ENCODE data around the gene PRDM16. TPM values are rescaled to one million over a fixed set of nuclear protein-coding genes. Genes with fewer than 3 reads are reported as not detected.

Gene PRDM16
- total RNA-seq, 1 donor from 2014 or later = 0.43 TPM

DNA sequence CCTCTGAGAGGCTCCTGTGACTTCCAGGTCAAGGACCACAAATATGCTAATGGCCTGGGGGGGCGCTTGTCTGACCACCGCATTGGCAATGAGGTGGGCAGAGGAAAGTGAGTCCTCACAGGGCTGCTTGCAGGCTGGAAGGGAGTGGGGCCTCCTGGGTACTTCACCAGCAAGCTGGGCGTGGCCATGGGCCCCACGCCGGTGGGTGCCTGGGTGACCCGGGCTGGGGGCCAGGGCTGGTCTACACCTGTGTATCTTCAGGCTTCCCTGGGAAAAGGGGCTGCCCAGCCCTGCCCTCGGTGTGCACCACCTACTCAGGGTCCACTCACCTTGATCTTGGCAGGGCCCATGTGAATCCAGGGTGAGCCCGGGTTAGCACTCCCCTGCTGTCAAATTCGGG, 167.4 kb downstream of the PRDM16 start:
- peaks cover 2% of the 10 kb centered on the region for H3K9me3 Mint-ChIP-seq (ENCODE audit: unreplicated experiment)
- TF ChIP-seq EZH2 (IDR thresholded peaks at IDR 0.05; ENCODE audit: insufficient read depth, low read length) = no peak
- TF ChIP-seq, protein P1, sequence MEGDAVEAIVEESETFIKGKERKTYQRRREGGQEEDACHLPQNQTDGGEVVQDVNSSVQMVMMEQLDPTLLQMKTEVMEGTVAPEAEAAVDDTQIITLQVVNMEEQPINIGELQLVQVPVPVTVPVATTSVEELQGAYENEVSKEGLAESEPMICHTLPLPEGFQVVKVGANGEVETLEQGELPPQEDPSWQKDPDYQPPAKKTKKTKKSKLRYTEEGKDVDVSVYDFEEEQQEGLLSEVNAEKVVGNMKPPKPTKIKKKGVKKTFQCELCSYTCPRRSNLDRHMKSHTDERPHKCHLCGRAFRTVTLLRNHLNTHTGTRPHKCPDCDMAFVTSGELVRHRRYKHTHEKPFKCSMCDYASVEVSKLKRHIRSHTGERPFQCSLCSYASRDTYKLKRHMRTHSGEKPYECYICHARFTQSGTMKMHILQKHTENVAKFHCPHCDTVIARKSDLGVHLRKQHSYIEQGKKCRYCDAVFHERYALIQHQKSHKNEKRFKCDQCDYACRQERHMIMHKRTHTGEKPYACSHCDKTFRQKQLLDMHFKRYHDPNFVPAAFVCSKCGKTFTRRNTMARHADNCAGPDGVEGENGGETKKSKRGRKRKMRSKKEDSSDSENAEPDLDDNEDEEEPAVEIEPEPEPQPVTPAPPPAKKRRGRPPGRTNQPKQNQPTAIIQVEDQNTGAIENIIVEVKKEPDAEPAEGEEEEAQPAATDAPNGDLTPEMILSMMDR (IDR thresholded peaks at IDR 0.05; ENCODE audit: insufficient read depth, low read depth, low read length) = no peak
- Histone ChIP-seq H3K27ac (ENCODE audit: low read depth, low read length) (no peak overlapping the region), H3K27me3 (ENCODE audit: insufficient read depth, low read length) (no peaks in the 10 kb centered on the region), H3K9ac (ENCODE audit: low read length) (no peak overlapping the region), H4K20me1 (ENCODE audit: insufficient read depth, low read length) (no peaks in the 10 kb centered on the region), H2AFZ (ENCODE audit: low read depth, low read length) (no peak overlapping the region), H3K4me3 (ENCODE audit: insufficient read depth, low read depth, low read length) (no peak overlapping the region), H3K79me2 (ENCODE audit: insufficient read depth, low read length) (no peaks in the 10 kb centered on the region), H3K36me3 (ENCODE audit: insufficient read depth, low read length) (no peaks in the 10 kb centered on the region), H3K4me1 (ENCODE audit: insufficient read depth, low read length) (no peaks in the 10 kb centered on the region), H3K4me2 (ENCODE audit: low read length) (no peak overlapping the region), H3K9me3 (ENCODE audit: insufficient read depth, low read depth, low read length) (no peaks in the 10 kb centered on the region)
- H3K4me3 Mint-ChIP-seq (ENCODE audit: unreplicated experiment) = no peak overlapping the region
- no peak overlapping the region for H3K27ac Mint-ChIP-seq (ENCODE audit: unreplicated experiment)
- peaks cover 32% of the 10 kb centered on the region for H3K27me3 Mint-ChIP-seq (ENCODE audit: low read depth, unreplicated experiment)
- DNase-seq (ENCODE audit: low read depth) = no peak
- no peak for FAIRE-seq
- no peaks in the 10 kb centered on the region for H3K36me3 Mint-ChIP-seq (ENCODE audit: low read depth, unreplicated experiment)
- no peaks in the 10 kb centered on the region for H3K4me1 Mint-ChIP-seq (ENCODE audit: low read depth, unreplicated experiment)

DNA sequence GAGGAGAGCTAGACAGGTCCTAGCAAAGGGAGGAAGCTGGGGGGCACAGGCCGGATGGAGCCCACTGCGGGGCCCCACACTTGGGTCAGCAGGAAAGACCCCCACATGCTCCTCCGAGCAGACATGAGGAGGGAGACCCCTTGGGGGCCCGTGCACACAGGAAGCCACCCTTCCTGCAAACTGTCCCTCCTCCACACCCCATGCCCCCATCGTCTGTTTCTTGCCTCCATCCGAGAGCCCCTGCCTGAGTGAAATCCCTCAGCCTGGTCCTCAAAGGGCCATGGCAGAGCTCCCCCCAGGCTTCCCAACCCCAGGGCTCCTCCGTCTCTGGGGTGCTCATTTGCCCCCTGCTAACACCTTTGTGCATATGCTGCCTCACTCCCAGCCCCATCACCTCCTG, 168.0 kb downstream of the PRDM16 start:
- H3K9ac ChIP-seq (ENCODE audit: low read length) = no peak overlapping the region
- no peak for FAIRE-seq

DNA sequence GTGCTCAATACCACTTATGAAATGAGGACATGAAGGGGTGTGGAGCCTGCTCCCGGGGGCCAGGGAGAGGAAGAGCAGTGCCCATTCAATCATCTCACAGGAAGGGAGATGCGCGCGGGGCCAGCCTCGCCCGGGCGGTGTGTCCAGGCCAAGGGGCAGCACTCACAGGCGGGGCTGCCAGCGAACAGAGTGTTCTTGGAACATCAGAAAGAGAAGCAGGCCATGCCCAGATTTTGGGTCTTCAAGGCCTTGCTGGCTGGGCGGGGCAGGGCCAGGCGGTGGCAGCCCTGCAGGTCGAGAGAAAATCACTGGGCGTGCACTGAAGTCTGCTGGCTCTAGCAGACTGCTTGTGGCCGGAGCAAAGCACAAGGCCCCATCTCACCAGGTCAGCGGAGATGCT, 168.6 kb downstream of the PRDM16 start:
- no peak overlapping the region for H3K4me3 ChIP-seq (ENCODE audit: insufficient read depth, low read depth, low read length)
- no peak overlapping the region for H3K27ac ChIP-seq (ENCODE audit: low read depth, low read length)
- H3K27me3 Mint-ChIP-seq (ENCODE audit: low read depth, unreplicated experiment) = peaks cover 33% of the 10 kb centered on the region
- no peaks in the 10 kb centered on the region for H3K36me3 Mint-ChIP-seq (ENCODE audit: low read depth, unreplicated experiment)
- H3K4me1 ChIP-seq (ENCODE audit: insufficient read depth, low read length) = no peaks in the 10 kb centered on the region
- no peaks in the 10 kb centered on the region for H3K27me3 ChIP-seq (ENCODE audit: insufficient read depth, low read length)
- no peaks in the 10 kb centered on the region for H3K36me3 ChIP-seq (ENCODE audit: insufficient read depth, low read length)
- no peak for FAIRE-seq
- no peaks in the 10 kb centered on the region for H3K4me1 Mint-ChIP-seq (ENCODE audit: low read depth, unreplicated experiment)
- no peak overlapping the region for H3K4me2 ChIP-seq (ENCODE audit: low read length)
- no peak overlapping the region for H3K27ac Mint-ChIP-seq (ENCODE audit: unreplicated experiment)
- H2AFZ ChIP-seq (ENCODE audit: low read depth, low read length) = no peak overlapping the region
- no peaks in the 10 kb centered on the region for H4K20me1 ChIP-seq (ENCODE audit: insufficient read depth, low read length)
- no peaks in the 10 kb centered on the region for H3K79me2 ChIP-seq (ENCODE audit: insufficient read depth, low read length)
- no peak overlapping the region for H3K9ac ChIP-seq (ENCODE audit: low read length)
- H3K4me3 Mint-ChIP-seq (ENCODE audit: unreplicated experiment) = no peak overlapping the region
- no peaks in the 10 kb centered on the region for H3K9me3 ChIP-seq (ENCODE audit: insufficient read depth, low read depth, low read length)
- peaks cover 2% of the 10 kb centered on the region for H3K9me3 Mint-ChIP-seq (ENCODE audit: unreplicated experiment)
- no peak for TF ChIP-seq EZH2 (IDR thresholded peaks at IDR 0.05; ENCODE audit: insufficient read depth, low read length)
- TF ChIP-seq, protein P1 (IDR thresholded peaks at IDR 0.05; ENCODE audit: insufficient read depth, low read depth, low read length) = no peak
- DNase-seq (ENCODE audit: low read depth) = no peak

More for the DNA sequence above, 168.0 kb downstream of the PRDM16 start:
- Histone ChIP-seq H2AFZ (ENCODE audit: low read depth, low read length) (no peak overlapping the region), H3K4me3 (ENCODE audit: insufficient read depth, low read depth, low read length) (no peak overlapping the region), H3K79me2 (ENCODE audit: insufficient read depth, low read length) (no peaks in the 10 kb centered on the region), H3K36me3 (ENCODE audit: insufficient read depth, low read length) (no peaks in the 10 kb centered on the region), H3K4me1 (ENCODE audit: insufficient read depth, low read length) (no peaks in the 10 kb centered on the region), H3K9me3 (ENCODE audit: insufficient read depth, low read depth, low read length) (no peaks in the 10 kb centered on the region), H3K4me2 (ENCODE audit: low read length) (no peak overlapping the region), H4K20me1 (ENCODE audit: insufficient read depth, low read length) (no peaks in the 10 kb centered on the region), H3K27me3 (ENCODE audit: insufficient read depth, low read length) (no peaks in the 10 kb centered on the region), H3K27ac (ENCODE audit: low read depth, low read length) (no peak overlapping the region)
- peaks cover 2% of the 10 kb centered on the region for H3K9me3 Mint-ChIP-seq (ENCODE audit: unreplicated experiment)
- H3K4me1 Mint-ChIP-seq (ENCODE audit: low read depth, unreplicated experiment) = no peaks in the 10 kb centered on the region
- H3K27ac Mint-ChIP-seq (ENCODE audit: unreplicated experiment) = no peak overlapping the region
- no peak for DNase-seq (ENCODE audit: low read depth)
- TF ChIP-seq, protein P1 (IDR thresholded peaks at IDR 0.05; ENCODE audit: insufficient read depth, low read depth, low read length) = no peak
- no peak for TF ChIP-seq EZH2 (IDR thresholded peaks at IDR 0.05; ENCODE audit: insufficient read depth, low read length)
- peaks cover 33% of the 10 kb centered on the region for H3K27me3 Mint-ChIP-seq (ENCODE audit: low read depth, unreplicated experiment)
- no peaks in the 10 kb centered on the region for H3K36me3 Mint-ChIP-seq (ENCODE audit: low read depth, unreplicated experiment)
- H3K4me3 Mint-ChIP-seq (ENCODE audit: unreplicated experiment) = no peak overlapping the region

All from astrocyte (in vitro differentiated cells and primary cell).